ENCODE measurements around the gene PDE3B. TPM values are rescaled to one million over a fixed set of nuclear protein-coding genes. Genes with fewer than 3 reads are reported as not detected.
A peak's percentile ranks its signal among the peaks of the same experiment; 100 is the strongest.

Gene PDE3B
- total and polyA plus RNA-seq, 10 donors: 1.7 to 78.7 (median 20.8) TPM

- Histone ChIP-seq H3K36me3 (no peaks in the 10 kb centered on the region), H3K4me1 (peaks cover 0 to 59% (median 9%) of the 10 kb centered on the region in 6 donors), H3K9me3 (no peaks in the 10 kb centered on the region), H3K4me3 (no peak overlapping the region), H3K27ac (peak overlapping the region in 5 of 8 donors; percentile 47 to 83 (median 71)), H3K27me3 (replicated peaks in 1 of 7) (no peaks in the 10 kb centered on the region)
- WGBS, 5 donors: 46 to 81% (median 71%) methylated on average over 1 of the region's 1 CpG
- intact Hi-C loops (cut with DNase I; ENCODE audit: low total_unique reads): no loop called here
- DNase-seq: no peak
- TF ChIP-seq POLR2A (IDR thresholded peaks at IDR 0.05) (no peak), POLR2AphosphoS5 (IDR thresholded peaks at IDR 0.05) (no peak), CTCF (IDR thresholded peaks at IDR 0.05 in 8 of 11, conservative IDR thresholded peaks at IDR 0.05 in 3 of 11) (no peak)
Observed at GRCh38 chr11:14635546-14635945, 8.1 kb upstream of the PDE3B start.

- DNase-seq: no peak
- WGBS, 5 donors: 8 to 29% (median 24%) methylated on average over 1 of the region's 1 CpG
- Histone ChIP-seq H3K9me3 (no peaks in the 10 kb centered on the region), H3K27me3 (replicated peaks in 1 of 7) (no peaks in the 10 kb centered on the region), H3K36me3 (no peaks in the 10 kb centered on the region), H3K27ac (peak overlapping the region in 7 of 8 donors; percentile 38 to 83 (median 69)), H3K4me3 (no peak overlapping the region), H3K4me1 (peaks cover 0 to 59% (median 9%) of the 10 kb centered on the region in 6 donors)
- TF ChIP-seq POLR2A (IDR thresholded peaks at IDR 0.05) (no peak), CTCF (IDR thresholded peaks at IDR 0.05 in 8 of 11, conservative IDR thresholded peaks at IDR 0.05 in 3 of 11) (peak in 1 of 11 experiments; percentile 9)
- intact Hi-C loops (cut with DNase I; ENCODE audit: low total_unique reads): no loop called here
Observed at GRCh38 chr11:14636119-14636518, 7.5 kb upstream of the PDE3B start.

GRCh38 chr11:14637868-14638409 lies 5.7 kb upstream of the PDE3B start:
- WGBS, 5 donors: 78 to 82% (median 80%) methylated on average over 5 of the region's 5 CpGs
- TF ChIP-seq POLR2A (IDR thresholded peaks at IDR 0.05): no peak

GRCh38 chr11:14638561-14638960 lies 5.0 kb upstream of the PDE3B start:
- DNase-seq: no peak

More at GRCh38 chr11:14637868-14638409, 5.7 kb upstream of the PDE3B start:
- no peaks in the 10 kb centered on the region for H3K9me3 ChIP-seq
- no peak for DNase-seq
- peaks cover 0 to 3% (median 0%) of the 10 kb centered on the region in 7 donors for H3K27me3 ChIP-seq (replicated peaks in 1 of 7)
- H3K27ac ChIP-seq: no peak overlapping the region
- intact Hi-C loops (cut with DNase I; ENCODE audit: low total_unique reads): no loop called here
- no peak overlapping the region for H3K4me3 ChIP-seq
- H3K36me3 ChIP-seq: no peaks in the 10 kb centered on the region
- H3K4me1 ChIP-seq: peaks cover 5 to 70% (median 15%) of the 10 kb centered on the region in 6 donors

More at GRCh38 chr11:14638561-14638960, 5.0 kb upstream of the PDE3B start:
- Histone ChIP-seq H3K4me3 (no peak overlapping the region), H3K27me3 (replicated peaks in 1 of 7) (peaks cover 0 to 9% (median 0%) of the 10 kb centered on the region in 7 donors), H3K9me3 (no peaks in the 10 kb centered on the region), H3K36me3 (no peaks in the 10 kb centered on the region), H3K4me1 (peaks cover 5 to 72% (median 17%) of the 10 kb centered on the region in 6 donors), H3K27ac (no peak overlapping the region)
- intact Hi-C loops (cut with DNase I; ENCODE audit: low total_unique reads): no loop called here
- TF ChIP-seq POLR2A (IDR thresholded peaks at IDR 0.05) (no peak), CTCF (IDR thresholded peaks at IDR 0.05 in 8 of 11, conservative IDR thresholded peaks at IDR 0.05 in 3 of 11) (no peak), POLR2AphosphoS5 (IDR thresholded peaks at IDR 0.05) (no peak)
- WGBS, 5 donors: 28 to 43% (median 35%) methylated on average over 3 to 4 of the region's 4 CpGs
